Activated T-helper 17 cell treated with anti-CD3 and anti-CD28 coated beads, Interleukin-2, amount 50 U/mL, for 72 hours (primary cell): Measurements from ENCODE around the gene UNC13D. TPM values are rescaled to one million over a fixed set of nuclear protein-coding genes. Genes with fewer than 3 reads are reported as not detected.
"Not testable (repeated sequence)": the region's sequence is repeated elsewhere in the genome, so short reads cannot be mapped to it uniquely, and the experiment has no call there.

ENCODE experiments used
- ATAC-seq: fragments of 150-1000 bp; cut with Tn5 transposase; replicated peaks from 2 replicates; pipeline ENCODE4 v1.10.0; 2021; ENCODE audit warnings: mild to moderate bottlenecking, moderate library complexity
- H3K27ac Mint-ChIP-seq: one replicate; pipeline ENCODE4 v1.8.0; 2022; ENCODE audit warnings: mixed read lengths
- H3K27me3 Mint-ChIP-seq: one replicate; pipeline ENCODE4 v1.8.0; 2022; ENCODE audit warnings: mixed read lengths
- H3K36me3 Mint-ChIP-seq: one replicate; pipeline ENCODE4 v1.8.0; 2022; ENCODE audit warnings: low read depth, mild to moderate bottlenecking, mixed read lengths
- H3K4me1 Mint-ChIP-seq: one replicate; pipeline ENCODE4 v1.8.0; 2022; ENCODE audit warnings: mixed read lengths
- H3K4me3 Mint-ChIP-seq: one replicate; pipeline ENCODE4 v1.8.0; 2022; ENCODE audit warnings: mild to moderate bottlenecking, mixed read lengths
- H3K9me3 Mint-ChIP-seq: one replicate; pipeline ENCODE4 v1.8.0; 2022; ENCODE audit warnings: mixed read lengths
- total RNA-seq, 2 donors: library from RNA; stranded (reverse); gene quantifications; one replicate each; pipeline ENCODE4 v1.2.3, GENCODE V29; 2022

UNC13D gene
- total RNA-seq, 2 donors from 2014 or later = 153 to 160 TPM

- Mint-ChIP-seq H3K36me3 (no peaks in the 10 kb centered on the region), H3K4me1 (no peaks in the 10 kb centered on the region), H3K9me3 (no peaks in the 10 kb centered on the region), H3K27me3 (no peaks in the 10 kb centered on the region), H3K27ac (peak overlapping the region; percentile 88), H3K4me3 (peak overlapping the region; percentile 93)
- peak; percentile 79 for ATAC-seq
These were observed 33.6 kb upstream of the UNC13D start for GRCh38 chr17:75877752-75878173.

- ATAC-seq = peak; percentile 44
- no peaks in the 10 kb centered on the region for H3K9me3 Mint-ChIP-seq
- no peaks in the 10 kb centered on the region for H3K4me1 Mint-ChIP-seq
- H3K27me3 Mint-ChIP-seq = no peaks in the 10 kb centered on the region
- peak overlapping the region; percentile 93 for H3K4me3 Mint-ChIP-seq
- H3K36me3 Mint-ChIP-seq = no peaks in the 10 kb centered on the region
- peak overlapping the region; percentile 88 for H3K27ac Mint-ChIP-seq
These were observed 32.9 kb upstream of the UNC13D start for GRCh38 chr17:75876938-75877751.

GRCh38 chr17:75876190-75876937 is 32.2 kb upstream of the UNC13D start:
- Mint-ChIP-seq H3K4me1 (no peaks in the 10 kb centered on the region), H3K9me3 (no peaks in the 10 kb centered on the region), H3K4me3 (peak overlapping the region; percentile 93), H3K36me3 (no peaks in the 10 kb centered on the region), H3K27me3 (no peaks in the 10 kb centered on the region), H3K27ac (peak overlapping the region; percentile 88)
- ATAC-seq = peak; percentile 43

GRCh38 chr17:75875940-75876189 is 31.7 kb upstream of the UNC13D start:
- no peak for ATAC-seq
- H3K4me3 Mint-ChIP-seq = peak overlapping the region; percentile 93

GRCh38 chr17:75875182-75875939 is 31.2 kb upstream of the UNC13D start:
- Mint-ChIP-seq H3K9me3 (no peaks in the 10 kb centered on the region), H3K27ac (peak overlapping the region; percentile 88), H3K27me3 (no peaks in the 10 kb centered on the region), H3K4me1 (no peaks in the 10 kb centered on the region), H3K4me3 (peak overlapping the region; percentile 93), H3K36me3 (no peaks in the 10 kb centered on the region)
- no peak for ATAC-seq

More at GRCh38 chr17:75875940-75876189, 31.7 kb upstream of the UNC13D start:
- Mint-ChIP-seq H3K4me1 (no peaks in the 10 kb centered on the region), H3K36me3 (no peaks in the 10 kb centered on the region), H3K9me3 (no peaks in the 10 kb centered on the region), H3K27me3 (no peaks in the 10 kb centered on the region), H3K27ac (peak overlapping the region; percentile 88)

GRCh38 chr17:75874323-75875181 is 30.3 kb upstream of the UNC13D start:
- Mint-ChIP-seq H3K4me1 (no peaks in the 10 kb centered on the region), H3K9me3 (no peaks in the 10 kb centered on the region), H3K36me3 (no peaks in the 10 kb centered on the region), H3K27me3 (no peaks in the 10 kb centered on the region), H3K27ac (peak overlapping the region; percentile 20), H3K4me3 (no peak overlapping the region)
- no peak for ATAC-seq

- Mint-ChIP-seq H3K9me3 (no peaks in the 10 kb centered on the region), H3K27me3 (no peaks in the 10 kb centered on the region), H3K36me3 (no peaks in the 10 kb centered on the region), H3K27ac (peak overlapping the region; percentile 20), H3K4me3 (no peak overlapping the region), H3K4me1 (no peaks in the 10 kb centered on the region)
- ATAC-seq = no peak
These were observed 29.6 kb upstream of the UNC13D start for GRCh38 chr17:75873587-75874322.

GRCh38 chr17:75872434-75873351 is 28.5 kb upstream of the UNC13D start:
- H3K4me3 Mint-ChIP-seq = no peak overlapping the region
- H3K9me3 Mint-ChIP-seq = no peaks in the 10 kb centered on the region
- no peaks in the 10 kb centered on the region for H3K36me3 Mint-ChIP-seq
- H3K4me1 Mint-ChIP-seq = no peaks in the 10 kb centered on the region
- peak; percentile 18 for ATAC-seq
- H3K27ac Mint-ChIP-seq = peak overlapping the region; percentile 73
- no peaks in the 10 kb centered on the region for H3K27me3 Mint-ChIP-seq

- H3K4me3 Mint-ChIP-seq, ATAC-seq, H3K4me1 Mint-ChIP-seq, H3K27me3 Mint-ChIP-seq, H3K9me3 Mint-ChIP-seq, H3K27ac Mint-ChIP-seq, H3K36me3 Mint-ChIP-seq: not testable (repeated sequence)
These were observed 26.0 kb upstream of the UNC13D start for GRCh38 chr17:75870228-75870627.

- ATAC-seq = no peak
- Mint-ChIP-seq H3K4me1 (peaks cover 3% of the 10 kb centered on the region), H3K36me3 (no peaks in the 10 kb centered on the region), H3K4me3 (no peak overlapping the region), H3K27me3 (no peaks in the 10 kb centered on the region), H3K27ac (no peak overlapping the region), H3K9me3 (no peaks in the 10 kb centered on the region)
These were observed 25.3 kb upstream of the UNC13D start for GRCh38 chr17:75869282-75870141.

- not testable (repeated sequence) for ATAC-seq, H3K27ac Mint-ChIP-seq, H3K4me3 Mint-ChIP-seq, H3K9me3 Mint-ChIP-seq, H3K27me3 Mint-ChIP-seq, H3K4me1 Mint-ChIP-seq, H3K36me3 Mint-ChIP-seq
These were observed 24.6 kb upstream of the UNC13D start for GRCh38 chr17:75868730-75869281.
